OCI-LY7 (cell line): Measurements from ENCODE around the gene RPL41. TPM values are rescaled to one million over a fixed set of nuclear protein-coding genes. Genes with fewer than 3 reads are reported as not detected.
"Not testable (repeated sequence)": the region's sequence is repeated elsewhere in the genome, so short reads cannot be mapped to it uniquely, and the experiment has no call there.

Experiments
- BruUV-seq: library from RNA; stranded (reverse); fragments of 400-500 nt; replicated peaks from 2 replicates; lab custom pipeline; 2021; lab: Mats Ljungman, UMichigan
- CTCF ChIA-PET: fragments of 300-600 bp; sonication (Branson Sonifier 250); formaldehyde crosslinking; loops from one replicate; lab custom pipeline; 2022; ENCODE audit warnings: antibody characterized with exemption; ENCODE audit not compliant: unreplicated experiment; lab: Charles Lee
- POLR2A ChIA-PET: fragments of 300-600 bp; sonication (Branson Sonifier 250); formaldehyde crosslinking; loops from one replicate; lab custom pipeline; 2022; ENCODE audit warnings: antibody characterized with exemption; lab: Charles Lee
- DNase-seq: peaks from one replicate; pipeline ENCODE4 v3.0.0-alpha.2; 2015; ENCODE audit warnings: low spot score
- H2AFZ ChIP-seq: fragments of 200-600 bp; sonication (generic), shearing (Covaris generic); 2 replicates; pipeline ENCODE4 v1.6.1; 2014; ENCODE audit warnings: mild to moderate bottlenecking, antibody characterized with exemption, low read length, moderate library complexity
- H3K27ac ChIP-seq: fragments of 200-600 bp; sonication (generic); 2 replicates; pipeline ENCODE4 v1.5.1; 2014; ENCODE audit warnings: mixed run types, low read depth, mild to moderate bottlenecking, moderate library complexity, low read length, inconsistent platforms; ENCODE audit not compliant: poor library complexity, severe bottlenecking
- H3K36me3 ChIP-seq: fragments of 200-600 bp; sonication (generic); 2 replicates; pipeline ENCODE4 v1.6.1; 2014; ENCODE audit warnings: mild to moderate bottlenecking, antibody characterized with exemption, low read length, moderate library complexity, mixed read lengths; ENCODE audit not compliant: insufficient read depth
- H3K4me1 ChIP-seq: fragments of 200-600 bp; sonication (generic); 2 replicates; pipeline ENCODE4 v1.5.1; 2014; ENCODE audit warnings: mild to moderate bottlenecking, low read length; ENCODE audit not compliant: insufficient read depth, poor library complexity, severe bottlenecking
- H3K4me2 ChIP-seq: fragments of 200-600 bp; sonication (generic); 2 replicates; pipeline ENCODE4 v1.6.1; 2014; ENCODE audit warnings: mild to moderate bottlenecking, low read length
- H3K4me3 ChIP-seq: fragments of 200-600 bp; sonication (generic); 2 replicates; pipeline ENCODE4 v1.5.1; 2014; ENCODE audit warnings: mild to moderate bottlenecking, low read depth, low read length; ENCODE audit not compliant: poor library complexity, severe bottlenecking
- H3K79me2 ChIP-seq: fragments of 200-600 bp; sonication (generic); 2 replicates; pipeline ENCODE4 v1.6.1; 2016; ENCODE audit warnings: low read depth, mild to moderate bottlenecking, low read length, moderate library complexity, mixed read lengths; ENCODE audit not compliant: insufficient read depth
- H3K9me2 ChIP-seq: fragments of 200-600 bp; sonication (generic); 2 replicates; pipeline ENCODE4 v1.6.1; 2016; ENCODE audit warnings: mild to moderate bottlenecking, low read length, mixed read lengths; ENCODE audit not compliant: insufficient read depth
- H3K9me3 ChIP-seq: fragments of 200-600 bp; sonication (generic); 2 replicates; pipeline ENCODE4 v1.6.1; 2014; ENCODE audit warnings: mild to moderate bottlenecking, mixed run types, low read length, mixed read lengths
- H4K20me1 ChIP-seq: fragments of 200-600 bp; sonication (generic); 2 replicates; pipeline ENCODE4 v1.6.1; 2014; ENCODE audit warnings: mild to moderate bottlenecking, antibody characterized with exemption, low read length, moderate library complexity, mixed read lengths; ENCODE audit not compliant: insufficient read depth
- CTCF ChIP-seq: fragments of 200-600 bp; sonication (generic); conservative IDR thresholded peaks from 2 replicates; pipeline ENCODE4 v1.5.1; 2014; ENCODE audit warnings: mild to moderate bottlenecking, antibody characterized with exemption, low read length, moderate library complexity, mixed read lengths
- EZH2phosphoT487 ChIP-seq: fragments of 200-600 bp; sonication (generic); IDR thresholded peaks from 2 replicates; pipeline ENCODE4 v1.6.1; 2018; ENCODE audit warnings: low read depth, borderline replicate concordance, mild to moderate bottlenecking, mixed run types, antibody characterized with exemption, low read length, moderate library complexity, mixed read lengths
- intact Hi-C: fragments of 100-400 bp; cut with micrococcal nuclease; formaldehyde crosslinking; loops from one replicate; pipeline ENCODE4 v1.10.0; 2022; ENCODE audit not compliant: unreplicated experiment
- total RNA-seq, 2 experiments: library from RNA; depleted of rRNA in 1 of 2; stranded (reverse); fragments of >200 nt in 1 of 2; shearing (Covaris generic) in 1 of 2; gene quantifications; 2 replicates each; pipeline ENCODE4 v1.2.3, GENCODE V29; 2014 to 2022

The RPL41 gene
- total RNA-seq, 2 experiments from 2014 or later, result 4,534 to 4,745 TPM

DNA sequence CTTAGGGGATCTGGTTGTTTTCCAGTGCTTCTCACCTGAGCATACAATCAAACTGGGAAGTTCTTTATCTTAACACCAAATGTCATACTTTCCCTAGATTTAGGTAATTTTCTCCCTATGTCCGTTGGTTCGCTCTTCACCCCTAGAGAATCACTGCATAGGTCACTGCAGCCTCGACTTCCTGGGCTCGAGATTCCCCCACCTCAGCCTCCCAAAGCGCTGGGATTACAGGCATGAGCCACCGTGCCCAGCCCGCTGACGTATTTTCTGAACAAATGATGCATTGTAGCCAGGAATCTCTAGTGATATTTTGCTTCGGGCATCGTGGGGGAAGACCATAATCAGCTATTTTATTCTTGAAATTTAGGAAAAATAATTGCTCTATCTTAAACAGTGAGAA, 1.1 kb upstream of the RPL41 start:
- Histone ChIP-seq H3K4me2 (peak overlapping the region; percentile 71), H3K27ac (peak overlapping the region; percentile 94), H2AFZ (peak overlapping the region; percentile 62; the same call in 1 of the 2 replicates), H3K4me1 (peaks cover 26% of the 10 kb centered on the region), H3K4me3 (peak overlapping the region; percentile 91), H3K9me2 (no peaks in the 10 kb centered on the region), H4K20me1 (no peaks in the 10 kb centered on the region), H3K79me2 (peaks cover 16% of the 10 kb centered on the region), H3K9me3 (no peaks in the 10 kb centered on the region), H3K36me3 (peaks cover 63% of the 10 kb centered on the region)
- intact Hi-C loops, result loop anchor here (10.0 kb wide), 1 partner anchor 519 kb away; the partner anchor contains the start of gene BAZ2A
- no peak for DNase-seq
- POLR2A ChIA-PET, result interaction anchor here (0.5 to 5.7 kb wide), 4 partner anchors 11 to 298 kb away, joined by 4 to 64 read pairs (median 6); partner anchors contain the start of genes ORMDL2, PA2G4 and SARNP
- CTCF ChIA-PET, result no interaction called here
- BruUV-seq, result no TSS peak
- no peak for TF ChIP-seq EZH2phosphoT487
- TF ChIP-seq CTCF, result no peak

DNA sequence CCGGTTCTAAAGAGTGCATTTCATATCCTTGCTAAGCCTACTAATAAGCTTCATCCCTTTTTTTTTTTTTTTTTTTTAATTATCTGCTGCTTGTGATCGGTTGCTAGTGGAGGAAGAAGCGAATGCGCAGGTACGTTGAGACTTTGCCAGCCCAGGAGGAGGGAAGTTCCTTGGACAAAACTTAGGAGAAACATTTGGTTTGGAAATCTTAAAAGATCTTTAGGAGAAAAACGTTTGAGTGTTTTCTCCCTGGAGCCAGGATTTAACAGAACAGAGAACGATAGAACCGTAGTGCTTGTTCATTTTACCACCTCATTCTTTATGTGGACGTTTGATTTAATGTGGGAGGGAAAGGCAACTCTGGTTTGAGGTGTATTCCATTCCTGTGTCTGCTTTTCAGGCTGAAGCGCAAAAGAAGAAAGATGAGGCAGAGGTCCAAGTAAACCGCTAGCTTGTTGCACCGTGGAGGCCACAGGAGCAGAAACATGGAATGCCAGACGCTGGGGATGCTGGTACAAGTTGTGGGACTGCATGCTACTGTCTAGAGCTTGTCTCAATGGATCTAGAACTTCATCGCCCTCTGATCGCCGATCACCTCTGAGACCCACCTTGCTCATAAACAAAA, 761 bp downstream of the RPL41 start:
- not testable (repeated sequence) for H3K9me3 ChIP-seq, H2AFZ ChIP-seq, H4K20me1 ChIP-seq, H3K9me2 ChIP-seq
- Histone ChIP-seq H3K4me1 (peaks cover 26% of the 10 kb centered on the region), H3K4me2 (peak overlapping the region; percentile 71), H3K79me2 (peaks cover 16% of the 10 kb centered on the region), H3K36me3 (peaks cover 65% of the 10 kb centered on the region), H3K27ac (peak overlapping the region; percentile 94), H3K4me3 (peak overlapping the region; percentile 91)
- ChIA-PET CTCF (interaction anchor here (1.0 kb wide), 2 partner anchors 13 to 72 kb away, joined by 4 read pairs; partner anchors contain the start of genes PA2G4 and SMARCC2), POLR2A (interaction anchor here (0.6 to 5.7 kb wide), 21 partner anchors 7 to 511 kb away, joined by 3 to 64 read pairs (median 4); partner anchors contain the start of genes ESYT1, PA2G4, RNF41 and SMARCC2)
- intact Hi-C loops, result loop anchor here (2.0 to 10.0 kb wide), 2 partner anchors 378 to 518 kb away; partner anchors contain the start of gene BAZ2A
- DNase-seq, result peak; percentile 35
- TSS peak; percentile 97 for BruUV-seq

GRCh38 chr12:56117778-56118687, 1.6 kb downstream of the RPL41 start, which contains the start of gene ZC3H10:
TSS of gene ZC3H10 (plus strand) at chr12:56118266. CDS start at chr12:56120563, 2,297 bp downstream.
- ChIA-PET POLR2A (interaction anchor here (0.6 to 5.7 kb wide), 18 partner anchors 10 to 301 kb away, joined by 3 to 64 read pairs (median 4); partner anchors contain the start of genes ESYT1, PA2G4, RNF41 and SARNP), CTCF (interaction anchor here (0.6 to 2.6 kb wide), 5 partner anchors 9 to 440 kb away, joined by 3 to 23 read pairs (median 4); partner anchors contain the start of genes ESYT1 and SMARCC2)
- TF ChIP-seq CTCF (peak; percentile 64), EZH2phosphoT487 (no peak)

More at GRCh38 chr12:56117778-56118687, 1.6 kb downstream of the RPL41 start, which contains the start of gene ZC3H10:
- Histone ChIP-seq H2AFZ (no peak within 1 kb of the TSS; the same call in 1 of the 2 replicates), H3K4me1 (peaks cover 26% of the 10 kb centered on the region), H3K27ac (peak within 1 kb of the TSS; percentile 94), H3K4me2 (peak within 1 kb of the TSS; percentile 85), H3K36me3 (peaks cover 60% of the 10 kb centered on the region), H3K9me2 (no peaks in the 10 kb centered on the region), H3K79me2 (peaks cover 16% of the 10 kb centered on the region), H4K20me1 (no peaks in the 10 kb centered on the region), H3K4me3 (peak within 1 kb of the TSS; percentile 91), H3K9me3 (no peaks in the 10 kb centered on the region)
- no TSS peak for BruUV-seq
- peak; percentile 100 for DNase-seq
- intact Hi-C loops, result loop anchor here (1.0 to 10.0 kb wide), 6 partner anchors 8 to 517 kb away; partner anchors contain the start of gene BAZ2A
